Kidney (tissue), 14 donors: ENCODE results near the gene NINJ1. TPM values are rescaled to one million over a fixed set of nuclear protein-coding genes. Genes with fewer than 3 reads are reported as not detected.

ENCODE experiments used
- DNase-seq, 5 donors: peaks; one replicate each; pipeline ENCODE4 v3.0.0-alpha.2; 2013 to 2020
- FAIRE-seq: peaks from 2 replicates; lab custom pipeline; 2012; peaks lifted over from hg19 to GRCh38; lab: Jason Lieb, UNC
- H3K27ac ChIP-seq, 2 donors: one replicate each; pipeline ENCODE4 v1.7.0; 2013; ENCODE audit warnings: low read depth in 2 of 2, low read length in 2 of 2, inconsistent platforms in 1 of 2
- H3K27me3 ChIP-seq: one replicate; pipeline ENCODE4 v1.7.1; 2013; ENCODE audit warnings: low read length, inconsistent platforms; ENCODE audit not compliant: control insufficient read depth, insufficient read depth
- H3K36me3 ChIP-seq, 3 donors: one replicate each; pipeline versions ENCODE4 v1.7.0 to v1.7.1; 2013; ENCODE audit warnings: low read length in 3 of 3, control low read depth in 1 of 3, inconsistent platforms in 1 of 3; ENCODE audit not compliant: insufficient read depth in 3 of 3, control insufficient read depth in 2 of 3
- H3K4me1 ChIP-seq, 3 donors: one replicate each; pipeline versions ENCODE4 v1.7.0 to v1.7.1; 2013; ENCODE audit warnings: low read length in 3 of 3, inconsistent platforms in 1 of 3, low read depth in 1 of 3; ENCODE audit not compliant: control insufficient read depth in 2 of 3, insufficient read depth in 2 of 3
- H3K4me3 ChIP-seq, 3 donors: one replicate each; pipeline versions ENCODE4 v1.7.0 to v1.8.1; 2013; ENCODE audit warnings: low read length in 3 of 3, control low read depth in 1 of 3, inconsistent platforms in 1 of 3
- H3K9ac ChIP-seq, 3 donors: one replicate each; pipeline versions ENCODE4 v1.7.0 to v1.7.1; 2013; ENCODE audit warnings: low read length in 3 of 3, control low read depth in 1 of 3, inconsistent platforms in 1 of 3
- H3K9me3 ChIP-seq, 3 donors: one replicate each; pipeline versions ENCODE4 v1.7.0 to v1.7.1; 2013; ENCODE audit warnings: low read length in 3 of 3, control low read depth in 1 of 3, inconsistent platforms in 1 of 3; ENCODE audit not compliant: control insufficient read depth in 2 of 3, insufficient read depth in 1 of 3
- CTCF ChIP-seq: IDR thresholded peaks from 3 replicates; pipeline ENCODE4 v1.5.1; 2012; ENCODE audit warnings: mild to moderate bottlenecking, moderate library complexity, borderline replicate concordance; ENCODE audit not compliant: insufficient read depth; ENCODE audit errors: extremely low read depth
- intact Hi-C: fragments of 100-400 bp; cut with DNase I; formaldehyde crosslinking; loops from one replicate; pipeline ENCODE4 v1.11.1; 2022
- polyA plus RNA-seq: library from polyadenylated mRNA; stranded (reverse); fragments of 350-450 nt; fragmentation: Illumina TruSeq; extraction: RNeasy Lipid Tissue Mini Kit (QIAGEN cat#74804); gene quantifications from one replicate; pipeline ENCODE4 v1.2.3, GENCODE V29; 2014; ENCODE audit warnings: low read depth, low replicate concordance; ENCODE audit not compliant: insufficient read depth
- total RNA-seq: library from RNA; stranded (reverse); fragmentation: NEBNext Ultra II Directional; extraction: Animal tissue kit (Norgen Biotek cat#: 25700); gene quantifications from one replicate; pipeline ENCODE4 v1.2.1, GENCODE V29; 2021
- donor health status: control.
- donor health status: control.
- donor health status: control.
- donor health status: control.
- donor health status: control.
- donor health status: DM: yes; HTN: yes; CAD: no.
- donor health status: Normal renal cell carcinoma (clear cell type).

Gene NINJ1
- total and polyA plus RNA-seq, 2 donors from 2014 or later, result 56.3 to 149 TPM

DNA sequence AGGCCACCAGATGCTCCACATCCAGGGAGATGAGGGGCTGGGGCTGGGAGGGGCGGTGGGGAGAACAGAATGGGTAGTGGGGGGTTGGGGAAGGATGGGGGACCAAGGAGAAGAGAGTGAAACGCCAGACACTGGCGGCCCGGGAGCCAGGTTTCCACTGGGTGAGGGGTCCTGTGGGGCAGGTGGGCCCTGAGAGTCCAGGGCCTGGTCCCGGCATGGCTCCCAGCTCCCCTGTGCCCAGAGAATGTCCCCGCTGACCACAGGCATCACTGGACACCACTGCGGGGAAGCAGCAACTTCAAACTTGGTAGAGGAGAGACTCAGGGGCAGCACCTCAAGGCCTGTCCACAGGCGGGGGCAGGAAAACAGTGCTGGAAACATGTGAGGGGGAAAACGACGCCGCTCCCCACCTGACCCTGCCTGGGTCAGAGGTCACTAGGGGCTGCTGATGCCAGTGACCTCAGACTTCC is 13.2 kb downstream of the NINJ1 start:
- H3K36me3 ChIP-seq, result peaks cover 0 to 30% (median 16%) of the 10 kb centered on the region in 3 donors
- peak in 2 of 5 donors; percentile 36 to 78 for DNase-seq
- H3K27me3 ChIP-seq, result no peaks in the 10 kb centered on the region
- no peak for FAIRE-seq
- peaks cover 0 to 18% (median 10%) of the 10 kb centered on the region in 3 donors for H3K4me1 ChIP-seq
- H3K9ac ChIP-seq, result no peak overlapping the region
- H3K27ac ChIP-seq, result no peak overlapping the region
- H3K4me3 ChIP-seq, result no peak overlapping the region
- no peak for TF ChIP-seq CTCF
- no peaks in the 10 kb centered on the region for H3K9me3 ChIP-seq
- intact Hi-C loops, result no loop called here

DNA sequence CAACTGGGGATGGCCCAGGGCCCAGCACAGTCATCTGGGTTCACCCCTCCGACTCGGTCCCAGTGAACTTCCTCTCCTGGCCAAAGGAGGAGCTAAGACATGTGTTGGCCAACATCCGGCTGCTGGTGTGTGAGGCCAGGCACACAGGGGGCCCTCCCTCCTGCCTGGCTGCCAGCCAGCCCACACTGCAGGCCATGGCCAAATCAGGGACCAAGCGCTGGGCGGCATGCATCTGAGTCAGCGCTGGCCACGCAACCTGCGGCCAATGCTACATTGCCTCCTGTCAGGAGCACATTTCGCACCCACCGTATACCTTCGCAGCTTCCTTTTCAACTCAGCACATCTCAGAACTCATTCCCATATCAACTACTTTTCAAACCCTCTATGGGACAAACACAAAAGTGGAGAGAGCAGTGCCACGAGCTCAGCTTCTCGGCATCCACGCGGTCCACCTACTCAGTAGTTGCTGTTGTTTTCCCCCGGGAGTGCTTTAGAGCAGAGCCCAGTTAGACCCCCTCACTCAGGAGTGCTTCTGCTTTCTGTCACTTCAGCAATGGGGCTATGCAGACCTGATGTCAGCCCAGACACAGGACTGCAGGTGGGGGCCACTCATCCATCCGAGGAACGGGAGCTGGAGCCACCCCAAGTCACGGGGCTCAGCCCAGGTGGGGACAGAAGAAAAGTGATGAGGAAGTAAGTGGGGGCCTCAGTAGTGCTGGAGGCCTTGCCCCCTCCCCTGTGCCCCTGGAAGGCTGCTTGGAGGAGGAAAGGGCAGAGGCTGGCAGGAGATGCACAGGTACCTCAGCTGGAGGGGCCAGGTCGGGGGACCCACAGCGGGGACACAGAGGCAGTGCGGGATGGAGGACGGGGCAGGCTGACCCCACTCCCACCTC is 13.9 kb downstream of the NINJ1 start:
- peak; percentile 26 for TF ChIP-seq CTCF
- H3K9ac ChIP-seq, result no peak overlapping the region
- H3K27me3 ChIP-seq, result no peaks in the 10 kb centered on the region
- no peak for FAIRE-seq
- no peaks in the 10 kb centered on the region for H3K9me3 ChIP-seq
- H3K36me3 ChIP-seq, result peaks cover 0 to 28% (median 14%) of the 10 kb centered on the region in 3 donors
- H3K4me3 ChIP-seq, result no peak overlapping the region
- peaks cover 0 to 18% (median 10%) of the 10 kb centered on the region in 3 donors for H3K4me1 ChIP-seq
- intact Hi-C loops, result no loop called here
- DNase-seq, result peak; percentile 16 to 97 (median 52)
- H3K27ac ChIP-seq, result peak overlapping the region; percentile 56 to 71

DNA sequence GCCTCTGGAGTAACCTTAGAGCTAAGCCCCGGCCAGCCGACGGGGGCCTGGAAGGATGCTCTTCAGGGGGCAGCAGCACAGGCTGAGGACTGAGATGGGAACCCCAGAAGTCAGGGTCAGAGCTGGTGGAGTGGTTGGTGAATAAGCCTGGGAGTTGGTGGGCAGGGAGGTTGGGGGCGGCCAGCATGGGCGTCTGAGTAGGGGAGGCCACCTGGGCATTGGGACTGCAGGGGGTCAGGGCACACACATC is 14.4 kb downstream of the NINJ1 start:
- Histone ChIP-seq H3K27me3 (no peaks in the 10 kb centered on the region), H3K4me1 (peaks cover 0 to 18% (median 10%) of the 10 kb centered on the region in 3 donors), H3K36me3 (peaks cover 0 to 22% (median 9%) of the 10 kb centered on the region in 3 donors), H3K9me3 (no peaks in the 10 kb centered on the region), H3K27ac (peak overlapping the region; percentile 56 to 71), H3K4me3 (no peak overlapping the region), H3K9ac (no peak overlapping the region)
- no peak for TF ChIP-seq CTCF
- FAIRE-seq (no peak), DNase-seq (peak in 1 of 5 donors; percentile 3)
- intact Hi-C loops, result no loop called here
